Colonic mucosa (tissue), 4 donors: ENCODE data around the gene ADGRA1. TPM values are rescaled to one million over a fixed set of nuclear protein-coding genes. Genes with fewer than 3 reads are reported as not detected.
"Not testable (repeated sequence)": the region's sequence is repeated elsewhere in the genome, so short reads cannot be mapped to it uniquely, and the experiment has no call there.

Source experiments
- DNase-seq: peaks from one replicate; pipeline ENCODE4 v3.0.0-alpha.2; 2020
- H3K27ac ChIP-seq: fragments of 200-600 bp; one replicate; pipeline ENCODE4 v1.8.0; 2021
- H3K27me3 ChIP-seq: fragments of 200-600 bp; one replicate; pipeline ENCODE4 v1.8.0; 2021
- H3K36me3 ChIP-seq: fragments of 200-600 bp; one replicate; pipeline ENCODE4 v1.8.0; 2021
- H3K4me1 ChIP-seq: fragments of 200-600 bp; one replicate; pipeline ENCODE4 v1.8.0; 2021; ENCODE audit warnings: mild to moderate bottlenecking
- H3K4me3 ChIP-seq: fragments of 200-600 bp; one replicate; pipeline ENCODE4 v1.8.0; 2021
- H3K9ac ChIP-seq, 2 donors: one replicate each; pipeline ENCODE4 v1.7.0; 2013; ENCODE audit warnings: control low read depth in 2 of 2, low read depth in 2 of 2, low read length in 2 of 2
- H3K9me3 ChIP-seq: fragments of 200-600 bp; one replicate; pipeline ENCODE4 v1.8.0; 2021
- intact Hi-C: fragments of 100-400 bp; cut with DNase I; formaldehyde crosslinking; loops from one replicate; pipeline ENCODE4 v1.14.1; 2022
- total RNA-seq, 2 donors: library from RNA; stranded (reverse); fragmentation: NEBNext Ultra II Directional in 1 of 2; extraction: Animal tissue kit (Norgen Biotek cat#: 25700) in 1 of 2; gene quantifications; one replicate each; pipeline ENCODE4 v1.2.1, GENCODE V29; 2021
- TF ChIP-seq, protein P1 (sequence below): fragments of 200-600 bp; IDR thresholded peaks from one replicate; pipeline ENCODE4 v1.8.0; 2022; ENCODE audit warnings: antibody characterized with exemption, mild to moderate bottlenecking
- donor health status: healthy.
- donor health status: DM: no; HTN: no; CAD: no.
- donor health status: DM: no; HTN: no; CAD: no.

ADGRA1 gene
- total RNA-seq, 2 donors from 2014 or later = not detected

DNA sequence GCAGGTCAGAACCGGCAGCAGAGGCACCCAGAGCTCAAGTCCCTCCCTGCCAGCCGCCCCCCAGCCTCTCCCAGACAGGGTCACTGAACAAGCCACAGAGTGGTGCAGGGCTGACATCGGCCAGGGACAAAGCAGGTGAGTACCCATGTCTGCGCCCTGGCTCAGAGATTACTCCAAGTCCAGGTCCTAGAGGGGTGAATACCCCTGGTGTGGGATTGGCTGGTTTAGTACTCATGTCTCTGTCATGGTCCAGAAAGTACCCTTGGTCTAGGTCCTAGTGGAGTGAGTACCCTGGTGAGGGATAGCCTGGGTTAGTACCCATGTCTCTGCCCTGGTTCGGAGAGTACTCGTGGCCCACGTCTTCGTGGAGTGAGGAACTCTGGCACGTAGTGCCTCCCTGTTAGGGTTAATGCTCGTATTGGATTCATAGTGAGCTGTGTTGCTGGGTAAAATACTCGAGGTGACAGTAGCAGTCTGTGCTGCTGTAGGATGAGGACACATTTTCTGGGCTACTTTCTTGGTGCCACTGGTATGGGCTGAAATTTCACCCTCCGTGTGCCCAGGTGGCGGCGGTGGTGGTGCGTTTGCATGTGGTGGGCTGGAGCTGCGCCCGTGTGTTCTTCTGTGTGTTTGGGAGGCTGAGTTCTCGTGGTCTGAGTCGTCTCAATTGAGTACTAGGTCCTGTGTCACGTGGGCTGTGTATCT is 46.8 kb downstream of the ADGRA1 start:
- intact Hi-C loops = no loop called here
- H3K36me3 ChIP-seq = no peaks in the 10 kb centered on the region
- H3K27me3 ChIP-seq = no peaks in the 10 kb centered on the region
- no peaks in the 10 kb centered on the region for H3K4me1 ChIP-seq
- no peaks in the 10 kb centered on the region for H3K9me3 ChIP-seq
- no peak overlapping the region for H3K27ac ChIP-seq
- H3K4me3 ChIP-seq = no peak overlapping the region
- TF ChIP-seq, protein P1, sequence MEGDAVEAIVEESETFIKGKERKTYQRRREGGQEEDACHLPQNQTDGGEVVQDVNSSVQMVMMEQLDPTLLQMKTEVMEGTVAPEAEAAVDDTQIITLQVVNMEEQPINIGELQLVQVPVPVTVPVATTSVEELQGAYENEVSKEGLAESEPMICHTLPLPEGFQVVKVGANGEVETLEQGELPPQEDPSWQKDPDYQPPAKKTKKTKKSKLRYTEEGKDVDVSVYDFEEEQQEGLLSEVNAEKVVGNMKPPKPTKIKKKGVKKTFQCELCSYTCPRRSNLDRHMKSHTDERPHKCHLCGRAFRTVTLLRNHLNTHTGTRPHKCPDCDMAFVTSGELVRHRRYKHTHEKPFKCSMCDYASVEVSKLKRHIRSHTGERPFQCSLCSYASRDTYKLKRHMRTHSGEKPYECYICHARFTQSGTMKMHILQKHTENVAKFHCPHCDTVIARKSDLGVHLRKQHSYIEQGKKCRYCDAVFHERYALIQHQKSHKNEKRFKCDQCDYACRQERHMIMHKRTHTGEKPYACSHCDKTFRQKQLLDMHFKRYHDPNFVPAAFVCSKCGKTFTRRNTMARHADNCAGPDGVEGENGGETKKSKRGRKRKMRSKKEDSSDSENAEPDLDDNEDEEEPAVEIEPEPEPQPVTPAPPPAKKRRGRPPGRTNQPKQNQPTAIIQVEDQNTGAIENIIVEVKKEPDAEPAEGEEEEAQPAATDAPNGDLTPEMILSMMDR = no peak
- no peak overlapping the region for H3K9ac ChIP-seq
- no peak for DNase-seq

DNA sequence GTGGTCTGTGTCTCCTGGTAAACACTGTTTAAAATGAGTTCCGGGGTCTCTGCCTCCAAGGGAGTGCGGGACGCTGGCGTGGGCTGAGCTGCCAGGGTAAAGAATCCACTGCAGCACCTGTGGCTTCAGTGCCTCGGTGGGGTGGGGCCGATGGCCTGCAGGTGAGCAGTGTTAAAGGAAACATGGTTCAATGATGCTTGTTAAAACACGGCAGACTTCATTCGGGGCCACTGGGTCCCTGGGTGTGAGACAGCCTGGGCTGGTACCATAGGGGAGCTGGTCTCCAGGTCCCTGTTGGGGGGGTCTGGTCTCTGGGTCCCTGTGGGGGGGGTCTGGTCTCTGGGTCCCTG is 47.4 kb downstream of the ADGRA1 start:
- H3K27me3 ChIP-seq = no peaks in the 10 kb centered on the region
- H3K36me3 ChIP-seq = no peaks in the 10 kb centered on the region
- TF ChIP-seq, protein P1 = no peak
- no peaks in the 10 kb centered on the region for H3K4me1 ChIP-seq
- H3K4me3 ChIP-seq = no peak overlapping the region
- H3K9me3 ChIP-seq = no peaks in the 10 kb centered on the region
- intact Hi-C loops = no loop called here
- DNase-seq = no peak
- H3K27ac ChIP-seq = no peak overlapping the region
- no peak overlapping the region for H3K9ac ChIP-seq

DNA sequence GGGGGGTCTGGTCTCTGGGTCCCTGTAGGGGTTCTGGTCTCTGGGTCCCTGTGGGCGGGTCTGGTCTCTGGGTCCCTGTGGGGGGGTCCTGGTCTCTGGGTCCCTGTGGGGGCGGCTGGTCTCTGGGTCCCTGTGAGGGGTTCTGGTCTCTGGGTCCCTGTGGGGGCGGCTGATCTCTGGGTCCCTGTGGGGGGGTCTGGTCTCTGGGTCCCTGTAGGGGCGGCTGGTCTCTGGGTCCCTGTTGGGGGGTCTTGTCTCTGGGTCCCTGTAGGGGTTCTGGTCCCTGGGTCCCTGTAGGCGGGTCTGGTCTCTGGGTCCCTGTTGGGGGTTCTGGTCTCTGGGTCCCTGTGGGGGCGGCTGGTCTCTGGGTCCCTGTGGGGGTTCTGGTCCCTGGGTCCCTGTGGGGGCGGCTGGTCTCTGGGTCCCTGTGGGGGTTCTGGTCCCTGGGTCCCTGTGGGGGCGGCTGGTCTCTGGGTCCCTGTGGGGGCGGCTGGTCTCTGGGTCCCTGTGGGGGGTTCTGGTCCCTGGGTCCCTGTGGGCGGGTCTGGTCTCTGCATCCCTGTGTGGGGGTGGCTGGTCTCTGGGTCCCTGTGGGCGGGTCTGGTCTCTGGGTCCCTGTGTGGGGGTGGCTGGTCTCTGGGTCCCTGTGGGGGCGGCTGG is 49.9 kb downstream of the ADGRA1 start:
- H3K9ac ChIP-seq, intact Hi-C loops, H3K27me3 ChIP-seq, H3K4me3 ChIP-seq, H3K36me3 ChIP-seq, DNase-seq, H3K9me3 ChIP-seq, H3K27ac ChIP-seq, H3K4me1 ChIP-seq: not testable (repeated sequence)

DNA sequence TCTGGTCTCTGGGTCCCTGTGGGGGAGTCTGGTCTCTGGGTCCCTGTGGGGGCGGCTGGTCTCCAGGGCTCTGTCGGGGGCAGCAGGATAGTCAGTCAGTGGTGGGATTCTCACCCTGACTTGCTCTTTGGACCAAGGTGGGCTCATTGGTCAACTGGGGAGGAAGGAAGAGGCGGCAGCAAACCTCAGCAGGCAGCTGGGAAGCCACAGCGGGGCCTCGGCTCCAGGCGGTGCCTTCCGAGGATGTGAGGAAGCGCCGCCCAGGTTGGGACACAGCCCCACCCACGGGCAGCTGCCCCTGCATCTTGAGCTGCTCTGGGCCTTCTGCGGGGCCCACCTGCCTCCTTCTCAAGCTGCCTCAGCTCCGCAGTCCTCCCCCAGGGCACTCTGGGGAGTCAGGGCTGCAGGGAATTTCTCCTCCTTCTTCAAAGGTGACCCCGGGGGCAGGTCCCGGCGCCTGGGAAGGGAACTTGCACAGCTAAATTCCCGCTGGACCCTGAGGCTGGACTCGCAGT is 51.9 kb downstream of the ADGRA1 start:
- Histone ChIP-seq H3K27me3 (peaks cover 5% of the 10 kb centered on the region), H3K4me1 (no peaks in the 10 kb centered on the region), H3K9me3 (no peaks in the 10 kb centered on the region), H3K36me3 (no peaks in the 10 kb centered on the region), H3K4me3 (no peak overlapping the region), H3K9ac (no peak overlapping the region), H3K27ac (no peak overlapping the region)
- no peak for DNase-seq
- TF ChIP-seq, protein P1 = no peak
- intact Hi-C loops = loop anchor here (10.0 kb wide), 1 partner anchor 155 kb away; no protein-coding TSS in a partner anchor

DNA sequence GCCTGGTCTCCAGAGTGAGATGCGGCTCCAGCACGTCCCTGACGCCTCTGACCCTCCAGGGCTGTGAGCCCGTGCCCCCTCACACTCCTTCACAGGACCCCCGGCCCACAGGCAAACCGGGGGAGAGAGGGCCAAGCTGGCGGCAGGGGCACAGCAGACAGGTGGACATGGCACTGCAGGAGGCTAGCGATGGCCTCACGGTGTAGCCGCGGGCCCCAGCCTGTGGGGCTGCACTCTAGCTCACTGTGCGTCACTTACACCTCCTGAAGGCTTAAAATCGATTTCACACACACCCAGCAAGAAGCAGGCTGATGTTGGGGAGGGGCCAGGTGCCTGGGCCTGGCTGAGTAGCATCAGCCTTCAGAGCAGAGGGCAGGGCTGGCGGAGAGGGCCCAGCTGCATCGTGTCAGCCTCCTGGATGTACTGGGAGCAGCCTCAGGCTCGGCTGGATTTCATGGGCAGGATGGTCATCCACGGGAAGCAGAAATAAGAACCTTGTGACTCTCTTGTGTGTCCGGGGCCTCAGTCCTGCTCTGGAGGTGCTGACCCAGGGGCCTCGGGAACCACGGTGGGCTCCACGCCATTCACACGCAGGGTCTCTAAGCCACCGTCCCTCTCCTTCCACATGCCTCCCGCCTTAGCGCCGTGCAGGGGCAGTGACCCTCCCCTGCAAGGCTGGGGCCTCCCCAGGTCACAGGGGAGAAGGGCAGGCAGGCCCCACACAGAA is 52.9 kb downstream of the ADGRA1 start:
- intact Hi-C loops = loop anchor here (10.0 kb wide), 1 partner anchor 154 kb away; no protein-coding TSS in a partner anchor
- TF ChIP-seq, protein P1 = no peak
- no peaks in the 10 kb centered on the region for H3K36me3 ChIP-seq
- H3K27ac ChIP-seq = no peak overlapping the region
- H3K4me3 ChIP-seq = no peak overlapping the region
- peaks cover 5% of the 10 kb centered on the region for H3K27me3 ChIP-seq
- no peak overlapping the region for H3K9ac ChIP-seq
- DNase-seq = no peak
- no peaks in the 10 kb centered on the region for H3K9me3 ChIP-seq
- no peaks in the 10 kb centered on the region for H3K4me1 ChIP-seq
